Activated CD4-positive, alpha-beta T cell treated with anti-CD3 and anti-CD28 coated beads for 36 hours (primary cell): ENCODE results near the gene CHRNB1. TPM values are rescaled to one million over a fixed set of nuclear protein-coding genes. Genes with fewer than 3 reads are reported as not detected.
A peak's percentile ranks its signal among the peaks of the same experiment; 100 is the strongest.

Source experiments
- ATAC-seq: fragments of 200-7000 bp; cut with Tn5 transposase; one replicate; pipeline ENCODE4 v1.10.0; 2021; ENCODE audit warnings: mild to moderate bottlenecking, moderate library complexity
- CTCF ChIA-PET: fragments of 350-600 bp; sonication (Branson Sonifier 250); formaldehyde crosslinking; loops from one replicate; lab custom pipeline; 2021; ENCODE audit warnings: antibody characterized with exemption; lab: Charles Lee
- POLR2A ChIA-PET: fragments of 350-600 bp; sonication (Branson Sonifier 250); formaldehyde crosslinking; loops from one replicate; lab custom pipeline; 2021; ENCODE audit warnings: antibody characterized with exemption, inconsistent platforms; lab: Charles Lee
- DNase-seq: peaks from one replicate; pipeline ENCODE4 v3.0.0-alpha.2; 2020
- H3K27ac Mint-ChIP-seq: one replicate; pipeline ENCODE4 v1.8.0; 2021; ENCODE audit warnings: mixed read lengths
- H3K27me3 Mint-ChIP-seq: one replicate; pipeline ENCODE4 v1.8.0; 2021; ENCODE audit warnings: mixed read lengths
- H3K36me3 Mint-ChIP-seq: one replicate; pipeline ENCODE4 v1.8.0; 2021; ENCODE audit warnings: low read depth, mixed read lengths
- H3K4me1 Mint-ChIP-seq: one replicate; pipeline ENCODE4 v1.8.0; 2021; ENCODE audit warnings: mixed read lengths
- H3K4me3 Mint-ChIP-seq: one replicate; pipeline ENCODE4 v1.8.0; 2021; ENCODE audit warnings: mild to moderate bottlenecking, moderate library complexity, mixed read lengths
- H3K9me3 Mint-ChIP-seq: one replicate; pipeline ENCODE4 v1.8.0; 2021; ENCODE audit warnings: low read depth, mixed read lengths
- intact Hi-C, 2 experiments: fragments of 100-400 bp; cut with DNase I in 1 of 2; cut with micrococcal nuclease in 1 of 2; formaldehyde crosslinking; loops; one replicate each; pipeline versions ENCODE4 v1.14.2 to v1.15.1; 2022 to 2024; cut with DNase I, micrococcal nuclease
- total RNA-seq, 2 experiments: library from RNA; stranded (reverse); gene quantifications; one replicate each; pipeline ENCODE4 v1.2.3, GENCODE V29; 2021

The CHRNB1 gene
- total RNA-seq, 2 experiments from 2014 or later: 7.8 to 8.7 TPM

- Mint-ChIP-seq H3K4me3 (peak overlapping the region; percentile 64), H3K36me3 (no peaks in the 10 kb centered on the region), H3K9me3 (no peaks in the 10 kb centered on the region), H3K4me1 (peaks cover 16% of the 10 kb centered on the region), H3K27me3 (peaks cover 2% of the 10 kb centered on the region), H3K27ac (no peak overlapping the region)
- ChIA-PET POLR2A (no interaction called here), CTCF (interaction anchor here (1.0 kb wide), 1 partner anchor 126 kb away, joined by 3 read pairs; no protein-coding TSS in a partner anchor)
- intact Hi-C loops: no loop called here
- no peak for ATAC-seq
- DNase-seq: no peak
These were observed 38.5 kb upstream of the CHRNB1 start for GRCh38 chr17:7406235-7406825.

GRCh38 chr17:7407082-7407481 lies 37.8 kb upstream of the CHRNB1 start:
- Mint-ChIP-seq H3K27ac (no peak overlapping the region), H3K4me1 (peaks cover 16% of the 10 kb centered on the region), H3K36me3 (no peaks in the 10 kb centered on the region), H3K27me3 (peaks cover 2% of the 10 kb centered on the region), H3K4me3 (no peak overlapping the region), H3K9me3 (no peaks in the 10 kb centered on the region)
- POLR2A ChIA-PET: no interaction called here
- intact Hi-C loops: no loop called here
- CTCF ChIA-PET: interaction anchor here (0.6 to 1.0 kb wide), 3 partner anchors 91 to 126 kb away, joined by 3 read pairs; partner anchors contain the start of gene SLC2A4
- ATAC-seq (no peak), DNase-seq (no peak)

GRCh38 chr17:7407485-7408251 lies 37.2 kb upstream of the CHRNB1 start, which contains the start of gene NLGN2:
Gene NLGN2 (plus strand): TSS chr17:7407845. CDS start chr17:7408256, 411 bp downstream.
- intact Hi-C loops: no loop called here
- peaks cover 15% of the 10 kb centered on the region for H3K4me1 Mint-ChIP-seq

GRCh38 chr17:7408252-7408727 lies 36.6 kb upstream of the CHRNB1 start:
- DNase-seq (peak; percentile 54), ATAC-seq (no peak)
- Mint-ChIP-seq H3K4me1 (peaks cover 9% of the 10 kb centered on the region), H3K4me3 (no peak overlapping the region), H3K9me3 (no peaks in the 10 kb centered on the region), H3K27me3 (peaks cover 2% of the 10 kb centered on the region), H3K27ac (no peak overlapping the region), H3K36me3 (no peaks in the 10 kb centered on the region)
- intact Hi-C loops: no loop called here
- CTCF ChIA-PET: no interaction called here
- POLR2A ChIA-PET: interaction anchor here (0.7 kb wide), 1 partner anchor 377 kb away, joined by 4 read pairs; no protein-coding TSS in a partner anchor

More at GRCh38 chr17:7407485-7408251, 37.2 kb upstream of the CHRNB1 start, which contains the start of gene NLGN2:
- H3K9me3 Mint-ChIP-seq: no peaks in the 10 kb centered on the region
- POLR2A ChIA-PET: interaction anchor here (0.7 kb wide), 1 partner anchor 376 kb away, joined by 4 read pairs; no protein-coding TSS in a partner anchor
- no peak within 1 kb of the TSS for H3K27ac Mint-ChIP-seq
- ATAC-seq (no peak), DNase-seq (no peak)
- CTCF ChIA-PET: interaction anchor here (0.6 kb wide), 2 partner anchors 90 to 126 kb away, joined by 3 read pairs; partner anchors contain the start of gene SLC2A4
- no peaks in the 10 kb centered on the region for H3K36me3 Mint-ChIP-seq
- peaks cover 2% of the 10 kb centered on the region for H3K27me3 Mint-ChIP-seq
- no peak within 1 kb of the TSS for H3K4me3 Mint-ChIP-seq

GRCh38 chr17:7408863-7409262 lies 36.0 kb upstream of the CHRNB1 start:
- intact Hi-C loops: no loop called here
- peaks cover 2% of the 10 kb centered on the region for H3K27me3 Mint-ChIP-seq
- no peaks in the 10 kb centered on the region for H3K36me3 Mint-ChIP-seq
- ATAC-seq (no peak), DNase-seq (no peak)
- no peak overlapping the region for H3K4me3 Mint-ChIP-seq
- peaks cover 8% of the 10 kb centered on the region for H3K4me1 Mint-ChIP-seq
- CTCF ChIA-PET: interaction anchor here (0.5 kb wide), 1 partner anchor 20 kb away, joined by 3 read pairs; no protein-coding TSS in a partner anchor
- no peak overlapping the region for H3K27ac Mint-ChIP-seq
- no peaks in the 10 kb centered on the region for H3K9me3 Mint-ChIP-seq
- POLR2A ChIA-PET: no interaction called here

GRCh38 chr17:7409716-7410115 lies 35.1 kb upstream of the CHRNB1 start:
- CTCF ChIA-PET: no interaction called here
- POLR2A ChIA-PET: no interaction called here
- ATAC-seq (no peak), DNase-seq (no peak)
- Mint-ChIP-seq H3K36me3 (no peaks in the 10 kb centered on the region), H3K4me1 (peaks cover 8% of the 10 kb centered on the region), H3K4me3 (no peak overlapping the region), H3K27me3 (peaks cover 2% of the 10 kb centered on the region), H3K27ac (no peak overlapping the region), H3K9me3 (no peaks in the 10 kb centered on the region)
- intact Hi-C loops: no loop called here

- Mint-ChIP-seq H3K27ac (no peak overlapping the region), H3K36me3 (no peaks in the 10 kb centered on the region), H3K9me3 (no peaks in the 10 kb centered on the region), H3K4me1 (peaks cover 7% of the 10 kb centered on the region), H3K4me3 (no peak overlapping the region), H3K27me3 (no peaks in the 10 kb centered on the region)
- DNase-seq (peak; percentile 26), ATAC-seq (no peak)
- CTCF ChIA-PET: no interaction called here
- POLR2A ChIA-PET: no interaction called here
- intact Hi-C loops: no loop called here
These were observed 34.0 kb upstream of the CHRNB1 start for GRCh38 chr17:7410634-7411426.

GRCh38 chr17:7411427-7411750 lies 33.5 kb upstream of the CHRNB1 start:
- ChIA-PET POLR2A (no interaction called here), CTCF (no interaction called here)
- Mint-ChIP-seq H3K4me3 (no peak overlapping the region), H3K4me1 (peaks cover 5% of the 10 kb centered on the region), H3K27ac (no peak overlapping the region), H3K9me3 (no peaks in the 10 kb centered on the region), H3K36me3 (no peaks in the 10 kb centered on the region), H3K27me3 (no peaks in the 10 kb centered on the region)
- no peak for ATAC-seq
- no peak for DNase-seq
- intact Hi-C loops: no loop called here

GRCh38 chr17:7413346-7413985 lies 31.4 kb upstream of the CHRNB1 start:
- intact Hi-C loops: no loop called here
- Mint-ChIP-seq H3K4me3 (no peak overlapping the region), H3K36me3 (no peaks in the 10 kb centered on the region), H3K27ac (no peak overlapping the region), H3K9me3 (no peaks in the 10 kb centered on the region), H3K4me1 (no peaks in the 10 kb centered on the region), H3K27me3 (no peaks in the 10 kb centered on the region)
- DNase-seq (no peak), ATAC-seq (peak; percentile 16)
- POLR2A ChIA-PET: no interaction called here
- CTCF ChIA-PET: interaction anchor here (0.5 to 0.9 kb wide), 2 partner anchors 10 to 12 kb away, joined by 3 to 4 read pairs; partner anchors contain the start of gene SPEM2

- CTCF ChIA-PET: interaction anchor here (0.6 kb wide), 1 partner anchor 226 kb away, joined by 6 read pairs; no protein-coding TSS in a partner anchor
- no peak for ATAC-seq
- Mint-ChIP-seq H3K36me3 (no peaks in the 10 kb centered on the region), H3K9me3 (no peaks in the 10 kb centered on the region), H3K4me1 (no peaks in the 10 kb centered on the region), H3K27ac (no peak overlapping the region), H3K27me3 (no peaks in the 10 kb centered on the region), H3K4me3 (no peak overlapping the region)
- intact Hi-C loops: no loop called here
- POLR2A ChIA-PET: no interaction called here
- no peak for DNase-seq
These were observed 30.0 kb upstream of the CHRNB1 start for GRCh38 chr17:7414837-7415236.

GRCh38 chr17:7415784-7416183 lies 29.1 kb upstream of the CHRNB1 start:
- H3K4me3 Mint-ChIP-seq: no peak overlapping the region
- CTCF ChIA-PET: no interaction called here

More at GRCh38 chr17:7415784-7416183, 29.1 kb upstream of the CHRNB1 start:
- no peaks in the 10 kb centered on the region for H3K27me3 Mint-ChIP-seq
- H3K4me1 Mint-ChIP-seq: no peaks in the 10 kb centered on the region
- no peaks in the 10 kb centered on the region for H3K9me3 Mint-ChIP-seq
- H3K36me3 Mint-ChIP-seq: no peaks in the 10 kb centered on the region
- no peak overlapping the region for H3K27ac Mint-ChIP-seq
- POLR2A ChIA-PET: no interaction called here
- DNase-seq (no peak), ATAC-seq (no peak)
- intact Hi-C loops: no loop called here
